GM21723 (cell line): Measurements from ENCODE around the gene PLXNA4.

Experiments
- ATAC-seq: cut with Tn5 transposase; IDR thresholded peaks from one replicate; pipeline ENCODE4 v1.9.1; 2021; ENCODE audit warnings: mild to moderate bottlenecking, moderate library complexity; ENCODE audit not compliant: unreplicated experiment

Gene PLXNA4

DNA sequence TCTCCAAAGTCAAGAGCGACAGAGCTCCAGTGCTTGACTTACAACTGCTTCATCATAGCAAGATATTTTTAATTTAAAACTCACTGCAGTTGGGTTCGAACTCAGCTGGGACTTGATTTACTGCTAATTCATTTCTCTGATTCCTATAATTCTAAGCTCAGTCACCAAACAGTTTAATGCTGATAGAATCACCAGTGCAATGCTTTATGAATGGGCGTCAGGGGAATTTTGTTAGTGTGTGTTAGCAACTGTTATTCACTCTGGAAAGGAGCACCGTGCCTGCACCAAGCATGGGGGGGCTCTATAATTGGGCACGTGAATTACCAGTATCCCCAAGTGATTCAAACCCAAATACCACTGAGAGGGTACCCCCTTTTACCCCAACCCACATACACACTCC, 10.4 kb downstream of the PLXNA4 start:
- ATAC-seq, result no peak

DNA sequence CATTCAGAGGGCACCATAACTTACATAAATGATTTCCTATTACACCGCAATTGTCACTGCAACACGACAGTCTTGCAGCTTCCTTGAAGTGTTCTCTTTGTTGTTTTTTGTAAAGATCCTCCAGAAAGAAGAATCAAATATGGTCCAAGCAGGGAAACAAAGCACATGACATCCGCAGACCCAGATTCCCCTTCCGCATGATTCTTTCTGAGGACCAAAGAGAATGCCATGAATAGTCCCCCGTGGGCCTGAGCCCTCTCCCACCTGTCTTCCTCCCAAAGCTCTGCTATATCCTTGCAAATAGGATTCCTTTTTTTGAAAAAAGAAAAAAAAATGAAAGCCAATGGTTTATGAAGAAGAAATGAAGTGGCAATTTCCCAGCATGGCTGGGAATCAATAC, 10.8 kb downstream of the PLXNA4 start:
- no peak for ATAC-seq

DNA sequence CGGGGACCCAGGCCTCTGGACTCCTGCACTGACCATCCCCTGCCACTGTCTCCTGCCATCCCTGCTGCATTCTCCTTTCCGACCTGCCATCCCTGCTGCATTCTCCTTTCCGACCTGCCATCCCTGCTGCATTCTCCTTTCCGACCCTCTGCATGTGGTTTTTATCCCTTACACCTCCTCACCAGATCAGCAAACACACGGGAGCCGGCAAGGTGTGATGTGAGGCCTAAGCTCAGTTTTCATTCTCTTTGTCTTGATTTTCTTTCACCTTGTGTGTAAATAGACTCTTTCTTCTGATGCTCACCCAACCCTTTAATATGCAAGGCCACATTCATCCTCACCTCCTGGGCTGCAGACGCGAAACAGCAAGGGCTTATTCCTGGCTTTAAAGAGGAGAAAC, 11.4 kb downstream of the PLXNA4 start:
- no peak for ATAC-seq

DNA sequence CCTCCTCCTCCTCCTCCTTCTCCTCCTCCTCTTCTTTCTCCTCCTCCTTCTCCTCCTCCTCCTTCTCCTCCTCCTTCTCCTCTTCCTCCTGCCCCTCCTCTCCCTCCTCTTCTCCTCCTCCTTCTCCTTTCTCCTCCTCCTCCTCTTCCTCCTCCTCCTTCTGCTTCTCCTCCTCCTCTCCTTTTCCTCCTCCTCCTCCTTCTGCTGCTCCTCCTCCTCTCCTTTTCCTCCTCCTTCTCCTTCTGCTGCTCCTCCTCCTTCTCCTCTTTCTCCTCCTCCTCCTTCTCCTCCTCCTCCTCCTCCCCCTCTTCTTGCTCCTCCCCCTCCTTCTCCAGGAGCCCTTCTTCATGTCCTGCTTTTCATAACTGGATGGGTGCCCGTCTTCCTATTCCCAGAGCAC, 12.2 kb downstream of the PLXNA4 start:
- no peak for ATAC-seq

DNA sequence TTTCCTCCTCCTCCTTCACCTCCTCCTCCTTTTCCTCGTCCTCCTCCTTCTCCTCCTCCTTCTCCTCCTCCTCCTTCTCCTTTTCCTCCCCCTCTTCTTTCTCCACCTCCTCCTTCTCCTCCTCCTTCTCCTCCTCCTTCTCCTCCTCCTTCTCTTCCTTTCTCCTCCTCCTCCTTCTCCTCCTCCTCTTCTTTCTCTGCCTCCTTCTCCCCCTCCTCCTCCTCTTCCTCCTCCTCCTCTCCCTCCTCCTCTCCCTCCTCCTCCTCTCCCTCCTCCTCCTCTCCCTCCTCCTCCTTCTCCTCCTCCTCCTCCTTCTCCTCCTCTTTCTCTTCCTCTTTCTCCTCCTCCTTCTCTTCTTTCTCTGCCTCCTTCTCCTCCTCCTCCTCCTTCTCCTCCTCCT, 13.6 kb downstream of the PLXNA4 start:
- ATAC-seq, result no peak

DNA sequence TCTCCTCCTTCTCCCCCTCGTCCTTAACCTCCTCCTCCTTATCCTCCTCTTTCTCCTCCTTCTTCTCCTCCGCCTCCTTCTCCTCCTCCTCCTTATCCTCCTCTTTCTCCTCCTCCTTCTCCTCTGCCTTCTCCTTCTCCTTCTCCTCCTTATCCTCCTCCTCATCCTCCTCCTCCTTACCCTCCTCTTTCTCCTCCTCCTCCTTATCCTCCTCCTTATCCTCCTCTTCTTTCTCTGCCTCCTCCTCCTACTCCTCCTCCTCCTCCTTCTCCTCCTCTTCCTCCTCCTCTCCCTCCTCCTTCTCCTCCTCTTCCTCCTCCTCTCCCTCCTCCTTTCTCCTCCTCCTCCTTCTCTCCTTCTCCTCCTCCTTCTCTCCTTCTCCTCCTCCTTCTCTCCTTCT, 14.5 kb downstream of the PLXNA4 start:
- ATAC-seq, result no peak

DNA sequence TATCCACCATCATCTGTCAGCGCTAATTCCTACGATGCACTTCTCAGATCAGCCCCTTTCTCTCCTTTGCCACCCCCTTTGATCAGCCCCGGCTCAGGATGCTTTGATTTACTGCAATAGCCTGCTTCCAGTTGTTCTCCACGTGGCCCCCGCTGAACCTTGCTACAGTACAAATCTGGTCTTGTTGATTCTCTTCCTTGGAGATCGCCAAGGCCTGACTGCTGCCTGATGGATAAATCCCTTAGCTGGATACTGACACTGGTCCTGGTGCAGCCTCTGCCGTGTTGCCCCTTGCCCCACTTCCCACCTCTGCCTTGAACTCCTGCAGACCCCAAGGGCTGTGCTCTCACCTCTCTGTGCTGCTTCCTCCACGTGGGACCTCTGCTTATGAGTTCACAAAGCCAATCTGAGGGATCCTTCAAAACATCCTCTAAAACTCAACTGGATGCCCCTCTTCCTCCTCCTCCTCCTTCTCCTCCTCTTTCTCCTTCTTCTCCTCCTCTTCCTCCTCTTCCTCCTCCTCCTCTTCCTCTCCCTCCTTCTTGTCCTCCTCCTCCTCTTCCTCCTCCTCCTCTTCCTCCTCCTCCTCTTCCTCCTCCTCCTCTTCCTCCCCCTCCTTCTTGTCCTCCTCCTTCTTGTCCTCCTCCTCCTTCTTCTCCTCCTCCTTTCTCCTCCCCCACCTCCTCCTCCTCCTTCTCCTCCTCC, 15.3 kb downstream of the PLXNA4 start:
- ATAC-seq, result no peak

DNA sequence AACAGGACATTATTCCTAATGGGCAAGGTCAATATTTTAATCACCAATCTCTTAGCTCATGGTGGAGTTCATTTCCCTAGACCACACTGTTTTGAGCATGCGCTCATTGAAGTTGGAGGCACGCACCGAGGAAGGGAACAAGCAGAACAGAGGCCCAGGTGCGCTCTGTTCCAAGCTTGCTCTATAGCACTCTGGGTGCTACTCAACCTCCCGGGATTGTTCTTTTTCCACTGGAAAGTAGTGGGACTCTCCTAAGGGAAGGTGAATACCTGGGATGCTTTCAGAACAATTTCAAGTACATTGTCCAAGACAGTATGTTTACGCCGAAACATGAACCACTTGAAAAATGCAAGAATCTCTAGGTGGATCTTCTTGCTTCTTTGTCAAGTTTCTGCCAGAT, 16.2 kb downstream of the PLXNA4 start:
- no peak for ATAC-seq

DNA sequence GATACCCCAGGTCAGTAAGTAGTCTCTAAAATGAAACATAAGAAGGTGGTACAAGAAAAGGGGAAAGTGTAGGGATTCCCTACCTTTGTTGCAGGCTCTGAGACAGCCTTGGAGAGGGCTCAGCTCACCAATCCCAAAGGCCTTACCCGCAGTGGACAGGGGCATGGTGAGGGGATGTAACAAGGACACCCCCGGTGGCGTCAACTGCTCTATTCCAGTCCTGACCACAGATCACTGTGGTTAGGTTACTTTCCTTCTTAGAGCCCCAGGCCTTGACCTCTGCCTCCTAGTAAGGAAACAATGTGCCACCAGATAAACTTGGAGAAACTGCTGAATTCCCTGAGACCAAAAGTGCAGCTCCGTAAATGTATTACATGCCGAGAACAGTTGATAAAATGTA, 17.5 kb downstream of the PLXNA4 start:
- ATAC-seq, result no peak

DNA sequence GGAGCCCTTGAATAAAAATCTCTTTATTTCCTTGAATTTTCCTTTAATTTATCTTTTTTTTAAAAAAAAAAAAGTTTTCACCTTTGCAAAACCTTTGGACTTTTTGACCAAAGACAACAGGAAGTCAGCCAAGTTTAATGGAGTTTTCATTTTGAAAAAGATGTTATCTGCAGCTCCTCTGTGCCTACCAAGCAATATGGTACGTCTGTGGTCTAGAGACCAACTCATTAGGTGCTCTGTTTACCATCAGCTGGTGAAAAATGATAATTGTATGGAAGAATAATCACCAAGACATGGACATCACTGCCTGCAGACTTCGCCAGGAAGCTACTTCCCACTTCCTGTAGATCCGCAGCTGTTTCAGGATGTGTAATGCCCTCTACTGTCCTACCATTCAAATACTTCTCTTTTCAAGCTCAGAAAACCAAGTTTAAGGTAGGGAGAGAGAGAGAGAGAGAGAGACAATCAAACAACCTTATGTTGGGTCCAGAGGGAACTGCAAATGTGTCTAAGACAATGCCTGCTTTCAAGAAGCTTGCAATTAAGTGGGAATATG, 18.7 kb downstream of the PLXNA4 start:
- no peak for ATAC-seq

DNA sequence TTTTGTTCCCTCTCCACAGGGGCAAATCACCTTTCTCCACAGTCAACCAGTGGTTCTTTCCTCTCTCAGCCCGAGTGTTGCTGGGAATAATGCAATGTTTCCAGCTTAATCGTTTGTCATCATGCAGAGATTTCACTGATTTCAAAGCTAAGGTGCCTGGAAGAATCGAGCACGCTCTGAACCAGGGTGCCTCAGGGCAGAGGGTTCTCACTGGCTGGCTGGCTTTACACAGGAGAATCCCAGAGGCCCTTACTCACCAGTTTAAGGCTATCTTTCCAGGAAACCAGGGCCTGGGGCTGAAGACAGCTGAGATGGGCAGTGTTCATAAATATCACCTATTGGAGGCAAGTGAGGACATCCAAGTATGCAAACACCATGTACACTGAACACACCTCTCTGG, 21.8 kb downstream of the PLXNA4 start:
- no peak for ATAC-seq

DNA sequence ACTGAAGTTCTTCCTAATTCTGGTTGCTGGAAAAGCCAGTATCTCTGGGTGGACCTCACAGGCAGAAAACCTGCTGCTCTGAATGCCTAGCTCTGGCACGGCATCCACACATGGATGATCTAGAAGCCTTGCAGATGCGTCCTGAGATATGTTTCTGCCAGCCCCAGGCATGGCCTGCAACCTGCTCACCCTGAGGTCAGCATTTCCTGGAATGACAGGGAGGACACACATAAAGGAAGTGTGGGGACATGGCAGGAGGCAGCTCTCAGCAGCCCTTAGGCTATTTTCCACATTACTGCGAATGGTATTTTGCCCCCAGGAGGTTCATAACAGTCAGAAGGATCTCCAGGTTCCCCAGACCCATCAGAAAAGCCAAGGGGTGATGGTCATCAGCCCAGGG, 23.2 kb downstream of the PLXNA4 start:
- ATAC-seq, result no peak

DNA sequence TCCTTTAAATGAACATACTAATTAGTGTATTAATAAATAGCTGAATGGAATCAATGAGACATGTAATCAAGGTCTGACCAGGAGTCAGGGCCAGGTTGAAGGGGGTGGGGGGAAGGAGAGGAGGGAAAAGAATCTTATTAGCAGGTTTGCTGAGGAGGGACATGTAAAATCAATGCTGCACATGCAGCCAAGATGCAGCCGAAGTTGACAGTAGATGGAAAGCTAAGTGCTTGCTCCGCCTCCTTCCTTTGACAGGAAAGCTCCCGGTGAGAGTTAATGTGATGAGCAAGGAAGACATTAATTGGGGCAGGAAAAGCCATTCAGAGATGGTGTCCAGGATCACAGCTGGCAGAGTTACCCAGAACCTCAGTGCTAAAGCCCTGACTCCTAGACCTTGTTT, 24.4 kb downstream of the PLXNA4 start:
- no peak for ATAC-seq

DNA sequence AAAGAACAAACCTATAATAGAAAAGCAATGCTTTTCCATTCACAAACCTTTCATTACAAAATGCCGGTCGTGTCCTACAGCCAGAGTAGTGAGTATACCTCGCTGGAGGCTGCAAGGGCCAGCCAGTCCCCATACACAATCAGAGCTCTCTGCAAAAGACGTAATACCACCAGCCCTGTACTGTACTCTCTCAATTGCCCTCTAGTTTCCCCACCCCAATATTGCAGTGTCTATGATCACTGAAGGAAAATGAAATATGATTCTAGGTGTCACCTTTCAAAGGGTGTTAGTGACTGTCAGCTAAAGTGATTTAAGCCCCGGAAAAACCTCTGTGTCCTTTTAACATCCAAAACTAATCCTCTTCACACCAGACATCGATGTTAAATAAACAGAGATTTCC, 24.8 kb downstream of the PLXNA4 start:
- no peak for ATAC-seq

DNA sequence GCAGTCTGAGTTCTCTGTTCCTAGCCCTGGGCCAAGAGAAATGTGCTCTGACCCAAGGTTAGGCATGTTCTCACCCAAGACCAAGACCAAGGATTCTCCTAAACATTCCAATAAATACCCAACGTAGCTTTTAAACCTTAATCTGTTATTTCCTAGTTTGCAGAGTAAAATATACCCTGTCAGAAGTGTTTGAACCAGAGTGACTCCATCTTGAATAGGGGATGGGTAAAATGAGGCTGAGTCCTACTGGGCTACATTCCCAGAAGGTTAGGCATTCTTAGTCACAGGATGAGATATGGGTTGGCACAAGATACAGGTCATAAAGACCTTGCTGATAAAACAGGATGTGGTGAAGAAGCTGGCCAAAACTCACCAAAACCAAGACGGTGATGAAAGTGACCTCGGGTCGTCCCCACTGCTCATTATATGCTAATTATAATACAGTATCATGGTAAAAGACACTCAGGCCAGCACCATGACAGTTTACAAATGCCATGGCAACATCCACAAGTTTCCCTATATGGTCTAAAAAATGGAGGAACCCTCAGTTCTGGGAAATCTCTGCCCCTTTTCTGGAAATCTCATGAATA, 27.7 kb downstream of the PLXNA4 start:
- no peak for ATAC-seq

DNA sequence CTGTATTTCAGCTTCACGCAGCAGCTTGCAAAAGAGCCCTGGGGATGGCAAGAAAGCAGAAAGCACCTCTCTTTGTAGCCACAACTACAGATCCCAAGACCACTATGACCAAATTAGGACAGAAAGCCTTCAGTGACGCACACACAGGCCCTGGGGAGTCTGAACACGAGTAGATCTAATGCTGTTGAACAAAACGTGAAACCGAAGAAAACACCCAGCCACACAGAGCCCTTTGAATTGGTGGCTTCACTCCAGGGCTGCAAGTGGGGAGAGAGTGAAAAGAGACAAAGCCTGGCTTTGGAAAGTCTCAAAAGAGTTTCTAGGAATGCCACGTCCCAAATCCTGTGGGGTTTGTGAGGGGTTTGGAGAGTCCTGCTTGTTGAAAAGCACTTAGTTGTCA, 28.4 kb downstream of the PLXNA4 start:
- ATAC-seq, result no peak

DNA sequence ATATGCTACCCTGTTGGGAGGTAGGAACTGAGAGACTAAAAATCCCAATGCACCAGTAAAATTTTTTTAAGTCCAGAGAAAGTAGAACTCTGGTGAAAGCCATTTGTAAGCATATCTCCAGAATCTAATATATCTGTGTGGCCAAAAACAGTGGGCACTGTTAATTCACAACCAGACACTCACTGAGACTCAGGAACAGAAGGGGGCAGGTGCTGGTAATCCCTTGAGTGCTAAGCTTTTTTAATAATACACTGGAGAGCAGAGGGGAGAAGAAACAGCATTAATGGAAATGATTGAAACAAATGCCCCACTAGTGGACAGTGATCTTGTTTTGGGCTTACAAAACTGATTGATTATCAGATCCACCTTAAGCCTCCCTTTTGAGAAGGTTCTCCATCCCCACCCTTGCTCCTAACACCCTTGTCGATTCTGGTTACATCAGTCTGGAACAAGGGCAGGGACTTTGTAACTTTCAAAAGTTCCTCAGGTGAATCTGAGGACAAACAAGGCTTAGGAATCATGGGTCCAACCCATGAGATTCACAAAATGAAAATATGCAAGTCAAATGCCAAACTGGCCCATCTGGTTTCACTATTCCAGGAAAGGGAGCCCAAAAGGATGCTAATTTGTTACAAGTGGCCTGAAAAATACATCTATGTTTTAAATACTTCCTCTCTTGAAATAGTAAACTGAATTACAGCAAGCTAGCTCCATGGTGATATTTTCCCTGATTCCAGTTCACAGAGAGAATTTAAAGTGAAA, 29.7 kb downstream of the PLXNA4 start:
- ATAC-seq, result no peak

DNA sequence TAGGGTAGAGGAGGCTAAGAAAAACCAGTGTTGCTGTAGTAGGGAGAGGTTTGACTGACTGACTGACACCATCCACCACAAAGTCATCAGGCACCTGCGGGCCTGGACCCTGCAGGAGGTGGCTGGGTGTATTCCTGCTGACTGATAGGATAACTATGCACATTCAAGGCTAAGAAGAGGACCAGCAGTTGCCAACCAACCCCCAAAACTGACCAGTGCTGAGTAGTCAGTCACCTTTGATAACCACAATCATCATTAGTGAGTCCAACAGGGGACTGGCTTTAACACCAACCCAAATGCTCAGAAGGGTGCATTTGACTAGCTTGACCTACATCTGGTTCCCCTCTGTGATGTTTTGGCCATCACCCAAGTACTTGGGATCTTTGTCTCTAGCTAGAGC, 30.5 kb downstream of the PLXNA4 start:
- ATAC-seq, result no peak

DNA sequence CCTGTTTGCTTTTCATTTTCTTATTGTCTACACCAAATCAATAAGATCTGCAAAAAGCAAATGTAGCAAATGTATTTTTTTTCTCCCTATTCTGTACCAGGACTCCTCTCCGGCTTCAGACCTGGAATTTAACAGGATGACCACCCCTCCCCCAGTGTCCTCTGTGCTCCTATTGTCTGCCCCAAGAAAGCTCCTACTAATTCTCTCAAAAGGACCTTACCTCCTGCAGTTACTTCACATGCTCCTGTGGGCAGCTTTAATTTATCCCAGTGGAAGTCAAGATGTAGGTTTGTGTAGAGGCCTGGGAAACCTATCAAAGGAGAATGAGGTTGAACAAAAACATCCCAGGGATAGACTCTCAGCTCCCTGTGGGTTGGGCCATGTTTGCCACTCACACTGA, 31.3 kb downstream of the PLXNA4 start:
- ATAC-seq, result no peak

DNA sequence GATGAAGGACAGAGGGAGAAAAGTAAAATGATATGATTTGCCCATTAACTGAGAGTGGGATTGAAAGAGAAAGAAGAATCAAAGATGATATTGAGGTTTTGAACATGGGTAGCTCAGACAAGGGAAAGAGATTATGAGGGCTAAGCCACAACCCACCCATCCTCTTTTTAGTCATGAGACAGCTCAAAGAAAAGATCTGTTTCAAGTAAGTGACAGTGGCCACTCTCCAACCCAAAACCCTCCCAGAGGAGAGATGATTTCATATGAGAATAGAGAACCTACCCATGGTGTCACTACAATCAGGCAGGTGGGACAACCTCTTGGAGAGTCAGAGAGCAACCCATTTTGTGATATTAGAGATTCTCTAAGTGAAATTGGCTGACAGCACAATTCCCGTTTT, 32.2 kb downstream of the PLXNA4 start:
- ATAC-seq, result no peak

DNA sequence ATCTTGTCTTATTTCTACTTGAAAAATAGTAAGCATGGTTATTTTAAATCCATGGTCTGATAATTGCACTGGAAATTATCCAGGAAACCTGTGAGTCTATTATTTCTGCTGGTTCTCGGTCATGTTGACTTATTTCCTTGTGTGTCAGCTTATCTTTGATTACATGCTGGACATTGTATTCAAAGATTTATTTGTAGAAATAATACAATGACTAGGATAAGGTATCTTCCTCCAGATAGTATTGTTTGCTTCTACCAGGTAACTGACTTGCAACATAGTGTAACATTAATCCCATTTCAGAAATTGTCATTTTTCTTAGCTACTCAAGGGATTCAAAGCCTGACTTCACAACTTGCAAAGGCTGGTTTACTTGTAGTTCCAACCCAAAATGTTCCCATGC, 33.4 kb downstream of the PLXNA4 start:
- ATAC-seq, result no peak

DNA sequence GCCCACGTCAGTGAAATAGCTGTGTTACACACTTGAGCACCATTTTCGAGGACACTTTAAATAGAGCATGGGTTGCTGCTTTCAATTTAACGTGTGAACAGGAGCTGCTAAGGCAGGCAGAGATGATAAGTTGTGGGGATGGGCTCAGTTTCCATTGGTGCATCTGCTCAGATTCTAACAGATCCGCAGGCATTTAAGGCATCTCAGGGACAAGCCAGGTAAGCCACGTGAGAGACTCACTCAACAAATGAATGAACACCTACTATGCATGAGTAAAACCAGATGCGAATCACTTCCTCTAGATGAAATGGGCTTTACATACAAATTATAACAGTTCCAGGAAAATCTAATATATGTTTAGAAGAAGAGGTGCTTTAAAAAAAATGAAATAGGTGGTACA, 34.6 kb downstream of the PLXNA4 start:
- no peak for ATAC-seq
